Measurements from ENCODE around the gene TTLL5. TPM values are rescaled to one million over a fixed set of nuclear protein-coding genes. Genes with fewer than 3 reads are reported as not detected.
"Not testable (repeated sequence)": the region's sequence is repeated elsewhere in the genome, so short reads cannot be mapped to it uniquely, and the experiment has no call there.

Gene TTLL5
- total RNA-seq, 1 experiment from 2014 or later = 28.2 TPM

- Histone ChIP-seq H3K27me3 (no peaks in the 10 kb centered on the region), H3K4me3 (no peak overlapping the region), H3K27ac (no peak overlapping the region), H3K36me3 (0 out of 2 replicates have a peak, but pooled peaks cover 2% of the 10 kb centered on the region), H3K9me3 (replicated peaks) (no peaks in the 10 kb centered on the region), H3K4me1 (peaks cover 3% of the 10 kb centered on the region; the same call in 1 of the 2 replicates)
- no peak for DNase-seq
Measured at GRCh38 chr14:75904311-75904710, 243.3 kb downstream of the TTLL5 start.

GRCh38 chr14:75905147-75905904 is 244.3 kb downstream of the TTLL5 start:
- DNase-seq = peak; percentile 26 to 64
- 0 out of 2 replicates have a peak, but pooled peaks cover 2% of the 10 kb centered on the region for H3K36me3 ChIP-seq
- H3K27ac ChIP-seq = no peak overlapping the region
- H3K9me3 ChIP-seq (replicated peaks) = no peaks in the 10 kb centered on the region
- H3K4me1 ChIP-seq = peaks cover 12% of the 10 kb centered on the region
- no peak overlapping the region for H3K4me3 ChIP-seq
- no peaks in the 10 kb centered on the region for H3K27me3 ChIP-seq

GRCh38 chr14:75906228-75906627 is 245.2 kb downstream of the TTLL5 start:
- no peak overlapping the region for H3K4me3 ChIP-seq
- H3K27ac ChIP-seq = no peak overlapping the region
- H3K4me1 ChIP-seq = peaks cover 14% of the 10 kb centered on the region
- 0 out of 2 replicates have a peak, but pooled peaks cover 2% of the 10 kb centered on the region for H3K36me3 ChIP-seq
- no peaks in the 10 kb centered on the region for H3K9me3 ChIP-seq (replicated peaks)
- no peaks in the 10 kb centered on the region for H3K27me3 ChIP-seq
- DNase-seq = no peak

- H3K4me3 ChIP-seq = no peak overlapping the region
- H3K9me3 ChIP-seq (replicated peaks) = no peaks in the 10 kb centered on the region
- H3K36me3 ChIP-seq = 0 out of 2 replicates have a peak, but pooled peaks cover 2% of the 10 kb centered on the region
- DNase-seq = peak; percentile 48 to 77
- H3K4me1 ChIP-seq = peaks cover 14% of the 10 kb centered on the region
- no peaks in the 10 kb centered on the region for H3K27me3 ChIP-seq
- no peak overlapping the region for H3K27ac ChIP-seq
Measured at GRCh38 chr14:75906680-75907280, 245.7 kb downstream of the TTLL5 start.

- no peak overlapping the region for H3K27ac ChIP-seq
- H3K36me3 ChIP-seq = no peaks in the 10 kb centered on the region
- H3K4me3 ChIP-seq = no peak overlapping the region
Measured at GRCh38 chr14:75907756-75908359, 246.8 kb downstream of the TTLL5 start.

GRCh38 chr14:75909630-75910029 is 248.6 kb downstream of the TTLL5 start:
- no peaks in the 10 kb centered on the region for H3K36me3 ChIP-seq
- no peaks in the 10 kb centered on the region for H3K27me3 ChIP-seq
- DNase-seq = no peak
- peaks cover 14% of the 10 kb centered on the region for H3K4me1 ChIP-seq
- H3K4me3 ChIP-seq = no peak overlapping the region
- no peak overlapping the region for H3K27ac ChIP-seq
- H3K9me3 ChIP-seq (replicated peaks) = no peaks in the 10 kb centered on the region

More at GRCh38 chr14:75907756-75908359, 246.8 kb downstream of the TTLL5 start:
- no peak for DNase-seq
- no peaks in the 10 kb centered on the region for H3K9me3 ChIP-seq (replicated peaks)
- no peaks in the 10 kb centered on the region for H3K27me3 ChIP-seq
- peaks cover 14% of the 10 kb centered on the region for H3K4me1 ChIP-seq

GRCh38 chr14:75910048-75910447 is 249.0 kb downstream of the TTLL5 start:
- Histone ChIP-seq H3K4me3 (no peak overlapping the region), H3K36me3 (no peaks in the 10 kb centered on the region), H3K9me3 (replicated peaks) (no peaks in the 10 kb centered on the region), H3K4me1 (peaks cover 16% of the 10 kb centered on the region), H3K27ac (no peak overlapping the region), H3K27me3 (no peaks in the 10 kb centered on the region)
- peak in 1 of 2 experiments; percentile 54 for DNase-seq

- Histone ChIP-seq H3K4me1 (peaks cover 14% of the 10 kb centered on the region), H3K27ac (no peak overlapping the region), H3K4me3 (no peak overlapping the region), H3K9me3 (replicated peaks) (no peaks in the 10 kb centered on the region), H3K36me3 (no peaks in the 10 kb centered on the region), H3K27me3 (no peaks in the 10 kb centered on the region)
- no peak for DNase-seq
Measured at GRCh38 chr14:75911883-75912282, 250.8 kb downstream of the TTLL5 start.

- no peaks in the 10 kb centered on the region for H3K9me3 ChIP-seq (replicated peaks)
- no peak overlapping the region for H3K27ac ChIP-seq
- no peaks in the 10 kb centered on the region for H3K36me3 ChIP-seq
- H3K4me1 ChIP-seq = peaks cover 14% of the 10 kb centered on the region
- H3K27me3 ChIP-seq = no peaks in the 10 kb centered on the region
- no peak for DNase-seq
- no peak overlapping the region for H3K4me3 ChIP-seq
Measured at GRCh38 chr14:75913183-75913582, 252.1 kb downstream of the TTLL5 start.

- Histone ChIP-seq H3K36me3 (no peaks in the 10 kb centered on the region), H3K4me3 (no peak overlapping the region), H3K27ac (no peak overlapping the region), H3K4me1 (peaks cover 8% of the 10 kb centered on the region), H3K27me3 (no peaks in the 10 kb centered on the region), H3K9me3 (replicated peaks) (no peaks in the 10 kb centered on the region)
- DNase-seq = no peak
Measured at GRCh38 chr14:75915045-75915444, 254.0 kb downstream of the TTLL5 start.

- 0 out of 2 replicates have a peak, but pooled peaks cover 3% of the 10 kb centered on the region for H3K4me1 ChIP-seq
- H3K9me3 ChIP-seq (replicated peaks) = 0 out of 2 replicates have a peak, but pooled peaks cover 3% of the 10 kb centered on the region
- DNase-seq = no peak
- H3K4me3 ChIP-seq = no peak overlapping the region
- H3K36me3 ChIP-seq = no peaks in the 10 kb centered on the region
- H3K27ac ChIP-seq = no peak overlapping the region
- H3K27me3 ChIP-seq = no peaks in the 10 kb centered on the region
Measured at GRCh38 chr14:75917322-75917945, 256.4 kb downstream of the TTLL5 start.

- Histone ChIP-seq H3K4me3 (no peak overlapping the region), H3K27me3 (no peaks in the 10 kb centered on the region), H3K9me3 (replicated peaks) (0 out of 2 replicates have a peak, but pooled peaks cover 3% of the 10 kb centered on the region), H3K36me3 (no peaks in the 10 kb centered on the region), H3K4me1 (0 out of 2 replicates have a peak, but pooled peaks cover 3% of the 10 kb centered on the region), H3K27ac (no peak overlapping the region)
- DNase-seq = no peak
Measured at GRCh38 chr14:75917946-75918335, 256.9 kb downstream of the TTLL5 start.

GRCh38 chr14:75920421-75920820 is 259.4 kb downstream of the TTLL5 start:
- H3K9me3 ChIP-seq (replicated peaks); DNase-seq; H3K27ac ChIP-seq; H3K4me3 ChIP-seq; H3K36me3 ChIP-seq; H3K27me3 ChIP-seq; H3K4me1 ChIP-seq: not testable (repeated sequence)

- not testable (repeated sequence) for H3K4me1 ChIP-seq; H3K27ac ChIP-seq; H3K9me3 ChIP-seq (replicated peaks); DNase-seq; H3K4me3 ChIP-seq; H3K36me3 ChIP-seq; H3K27me3 ChIP-seq
Measured at GRCh38 chr14:75925141-75925840, 264.2 kb downstream of the TTLL5 start.
